Fibroblast of the aortic adventitia (primary cell): ENCODE measurements around the gene KRT9. TPM values are rescaled to one million over a fixed set of nuclear protein-coding genes. Genes with fewer than 3 reads are reported as not detected.
"Not testable (repeated sequence)": the region's sequence is repeated elsewhere in the genome, so short reads cannot be mapped to it uniquely, and the experiment has no call there.

Source experiments
- DNase-seq: peaks from one replicate; pipeline ENCODE4 v3.0.0-alpha.2; 2010; ENCODE audit warnings: low read depth
- H3K4me3 ChIP-seq: 2 replicates; pipeline ENCODE4 v1.5.1; 2011; ENCODE audit warnings: low read depth, mild to moderate bottlenecking, control low read depth, low read length, moderate library complexity
- CTCF ChIP-seq: IDR thresholded peaks from 2 replicates; pipeline ENCODE4 v1.5.1; 2011; ENCODE audit warnings: mild to moderate bottlenecking, low read length, control low read depth, inconsistent platforms; ENCODE audit not compliant: insufficient read depth
- total RNA-seq: library from RNA; depleted of rRNA; stranded (reverse); fragments of >200 nt; gene quantifications from 2 replicates; pipeline ENCODE4 v1.2.3, GENCODE V29; 2012; ENCODE audit warnings: low replicate concordance

The KRT9 gene
- total RNA-seq, 1 donor: not detected

DNA sequence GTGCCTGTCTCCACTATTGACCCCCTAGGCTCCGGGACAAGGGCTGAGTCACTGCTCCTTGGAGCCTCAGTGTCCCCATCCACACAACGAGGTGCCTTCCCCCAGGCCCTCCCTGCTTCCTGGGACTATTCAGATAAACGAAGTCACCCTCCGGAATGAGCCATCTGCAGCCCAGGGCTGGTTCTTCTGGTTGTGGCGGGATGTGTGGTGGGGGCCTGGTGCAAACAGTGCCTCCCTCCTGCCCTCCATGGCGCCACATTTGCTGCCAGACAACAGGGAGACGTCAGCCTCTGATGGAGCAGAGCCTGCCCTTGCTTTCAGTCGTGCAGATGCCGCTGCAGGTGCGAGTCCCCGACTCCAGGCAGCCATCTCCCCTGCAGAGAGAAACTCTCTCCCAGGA, 45.8 kb upstream of the KRT9 start:
- TF ChIP-seq CTCF: no peak
- no peak for DNase-seq
- H3K4me3 ChIP-seq: no peak overlapping the region

GRCh38 chr17:41617136-41617535, 45.3 kb upstream of the KRT9 start:
- DNase-seq: no peak
- no peak for TF ChIP-seq CTCF
- H3K4me3 ChIP-seq: no peak overlapping the region

DNA sequence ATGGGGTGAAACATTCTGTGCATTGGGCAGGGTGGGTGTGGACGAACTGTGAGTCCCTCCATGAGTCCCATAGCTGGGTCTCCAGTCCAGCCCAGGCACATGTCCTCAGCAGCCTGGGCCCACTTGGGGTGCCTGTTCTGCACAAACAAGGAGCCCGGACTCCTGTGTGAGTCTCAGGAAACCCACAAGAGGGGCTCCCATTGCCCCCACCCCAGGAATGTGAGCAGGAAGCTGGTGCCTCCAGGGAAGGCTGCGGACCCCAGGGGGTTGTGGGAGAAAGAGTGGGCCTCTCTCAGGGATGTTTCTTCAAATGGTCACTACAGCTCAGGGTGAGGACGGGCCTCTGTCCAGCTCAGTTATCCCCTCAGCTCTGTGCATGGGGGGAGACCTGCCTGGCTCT, 44.6 kb upstream of the KRT9 start:
- H3K4me3 ChIP-seq, DNase-seq: not testable (repeated sequence)

DNA sequence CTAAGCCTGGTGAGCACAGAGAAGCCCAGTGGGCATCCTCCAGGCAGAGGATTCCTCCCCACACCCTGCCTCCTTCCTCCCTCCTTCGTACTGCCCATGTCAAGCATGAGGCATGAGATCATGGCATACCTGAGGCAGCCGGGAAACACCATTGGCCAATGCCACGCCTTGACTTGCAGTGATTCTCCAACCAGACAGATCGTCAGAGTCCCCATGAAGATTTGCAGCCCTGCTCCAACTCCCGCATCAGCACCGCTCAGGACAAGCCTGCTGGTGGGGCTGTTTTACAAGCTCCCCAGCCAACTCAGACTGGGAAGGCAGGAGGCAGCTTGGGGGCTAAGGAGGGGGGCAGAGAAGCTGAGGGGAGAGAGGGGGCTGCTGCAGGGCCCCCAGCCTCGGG, 43.6 kb upstream of the KRT9 start:
- DNase-seq: no peak
- no peak for TF ChIP-seq CTCF
- H3K4me3 ChIP-seq: no peak overlapping the region

- not testable (repeated sequence) for H3K4me3 ChIP-seq, DNase-seq
These were observed 42.9 kb upstream of the KRT9 start for GRCh38 chr17:41614767-41615166.

DNA sequence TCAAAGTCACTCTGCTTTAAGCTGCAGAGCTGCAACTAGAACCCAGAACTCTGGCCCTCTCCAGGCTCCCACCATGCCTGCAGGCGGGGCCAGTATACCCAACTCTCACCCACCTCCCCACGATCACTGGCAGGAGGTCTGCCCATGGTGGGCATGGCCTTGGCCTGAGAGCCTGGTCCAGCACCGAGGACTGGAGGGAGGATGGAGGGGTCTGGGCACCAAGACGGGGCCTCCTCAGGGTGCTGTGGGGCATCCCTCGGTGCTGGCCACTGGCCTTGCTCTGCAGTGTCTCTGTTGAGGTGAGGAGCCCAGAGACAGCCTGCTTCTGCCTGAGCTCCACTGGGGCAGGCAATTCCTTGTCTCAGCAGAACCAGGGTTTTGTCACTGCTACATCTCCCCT, 42.2 kb upstream of the KRT9 start:
- no peak for DNase-seq
- no peak for TF ChIP-seq CTCF
- H3K4me3 ChIP-seq: no peak overlapping the region

- DNase-seq: no peak
- H3K4me3 ChIP-seq: no peak overlapping the region
- TF ChIP-seq CTCF: no peak
These were observed 41.6 kb upstream of the KRT9 start for GRCh38 chr17:41613277-41614082.

- DNase-seq: peak; percentile 55
- not testable (repeated sequence) for H3K4me3 ChIP-seq
These were observed 40.7 kb upstream of the KRT9 start, which contains the start of gene KRT16 for GRCh38 chr17:41612376-41613160. KRT16 (minus strand) TSS chr17:41612767; CDS start chr17:41612688, 79 bp downstream.
